ENCODE data around the gene CA4. TPM values are rescaled to one million over a fixed set of nuclear protein-coding genes. Genes with fewer than 3 reads are reported as not detected.

The CA4 gene
- total RNA-seq, 1 experiment from 2014 or later, result not detected

GRCh38 chr17:60160829-60161501 lies 11.2 kb downstream of the CA4 start:
- TF ChIP-seq, protein P1, sequence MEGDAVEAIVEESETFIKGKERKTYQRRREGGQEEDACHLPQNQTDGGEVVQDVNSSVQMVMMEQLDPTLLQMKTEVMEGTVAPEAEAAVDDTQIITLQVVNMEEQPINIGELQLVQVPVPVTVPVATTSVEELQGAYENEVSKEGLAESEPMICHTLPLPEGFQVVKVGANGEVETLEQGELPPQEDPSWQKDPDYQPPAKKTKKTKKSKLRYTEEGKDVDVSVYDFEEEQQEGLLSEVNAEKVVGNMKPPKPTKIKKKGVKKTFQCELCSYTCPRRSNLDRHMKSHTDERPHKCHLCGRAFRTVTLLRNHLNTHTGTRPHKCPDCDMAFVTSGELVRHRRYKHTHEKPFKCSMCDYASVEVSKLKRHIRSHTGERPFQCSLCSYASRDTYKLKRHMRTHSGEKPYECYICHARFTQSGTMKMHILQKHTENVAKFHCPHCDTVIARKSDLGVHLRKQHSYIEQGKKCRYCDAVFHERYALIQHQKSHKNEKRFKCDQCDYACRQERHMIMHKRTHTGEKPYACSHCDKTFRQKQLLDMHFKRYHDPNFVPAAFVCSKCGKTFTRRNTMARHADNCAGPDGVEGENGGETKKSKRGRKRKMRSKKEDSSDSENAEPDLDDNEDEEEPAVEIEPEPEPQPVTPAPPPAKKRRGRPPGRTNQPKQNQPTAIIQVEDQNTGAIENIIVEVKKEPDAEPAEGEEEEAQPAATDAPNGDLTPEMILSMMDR (IDR thresholded peaks at IDR 0.05; ENCODE audit: unreplicated experiment), result no peak
- POLR2A ChIA-PET, result no interaction called here
- intact Hi-C loops (cut with micrococcal nuclease), result no loop called here
- Mint-ChIP-seq H3K4me3 (ENCODE audit: unreplicated experiment) (no peak overlapping the region), H3K27ac (ENCODE audit: low read depth, unreplicated experiment) (no peak overlapping the region), H3K9me3 (ENCODE audit: unreplicated experiment) (no peaks in the 10 kb centered on the region), H3K4me1 (ENCODE audit: insufficient read depth, unreplicated experiment) (peaks cover 4% of the 10 kb centered on the region), H3K36me3 (ENCODE audit: insufficient read depth, unreplicated experiment) (no peaks in the 10 kb centered on the region), H3K27me3 (ENCODE audit: insufficient read depth, unreplicated experiment) (no peaks in the 10 kb centered on the region)
- CTCF ChIA-PET, result interaction anchor here (0.6 to 0.7 kb wide), 3 partner anchors 19 to 402 kb away, joined by 3 to 4 read pairs (median 4); no protein-coding TSS in a partner anchor
- no peak for DNase-seq (ENCODE audit: unreplicated experiment)
- BruUV-seq (replicated peaks), result no TSS peak

DNA sequence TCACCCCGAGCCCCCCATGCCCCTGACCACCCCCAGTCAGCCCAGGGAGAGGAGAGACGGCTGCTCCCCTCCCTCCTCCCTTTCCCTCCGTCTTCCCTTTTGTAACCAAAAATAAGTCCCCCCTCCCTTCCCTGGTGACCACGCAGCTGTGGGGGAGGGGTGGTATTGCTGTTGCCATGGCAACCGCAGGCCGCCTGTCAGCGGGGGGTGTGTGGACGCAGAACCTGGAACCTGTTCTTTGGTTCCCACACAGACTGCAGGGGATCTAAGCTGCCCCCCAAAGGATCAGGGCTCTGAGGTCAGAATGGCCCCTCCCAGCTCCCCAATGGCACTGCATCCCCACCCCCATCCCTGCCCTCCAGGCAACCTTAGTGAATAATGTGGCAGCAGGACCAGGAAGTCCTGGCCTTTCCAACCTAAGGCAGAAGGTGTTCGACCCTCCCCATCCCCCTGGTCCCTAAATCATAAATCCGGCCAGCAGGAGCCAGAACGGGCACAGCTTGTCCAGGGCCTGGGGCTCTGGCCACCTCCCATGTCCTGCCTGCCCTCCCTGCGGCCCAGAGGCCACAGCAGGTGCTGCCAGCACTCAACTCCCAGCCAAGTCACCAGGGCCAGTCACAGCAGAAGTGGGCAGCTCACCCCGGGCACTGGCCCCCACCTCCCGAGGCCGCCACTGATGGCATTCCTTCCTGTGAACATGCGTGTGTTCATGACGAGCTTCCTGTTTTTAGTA lies 12.0 kb downstream of the CA4 start:
- intact Hi-C loops (cut with micrococcal nuclease), result no loop called here
- Mint-ChIP-seq H3K27ac (ENCODE audit: low read depth, unreplicated experiment) (no peak overlapping the region), H3K27me3 (ENCODE audit: insufficient read depth, unreplicated experiment) (no peaks in the 10 kb centered on the region), H3K9me3 (ENCODE audit: unreplicated experiment) (no peaks in the 10 kb centered on the region), H3K4me3 (ENCODE audit: unreplicated experiment) (no peak overlapping the region), H3K36me3 (ENCODE audit: insufficient read depth, unreplicated experiment) (no peaks in the 10 kb centered on the region), H3K4me1 (ENCODE audit: insufficient read depth, unreplicated experiment) (peaks cover 4% of the 10 kb centered on the region)
- TF ChIP-seq, protein P1 (IDR thresholded peaks at IDR 0.05; ENCODE audit: unreplicated experiment), result no peak
- no TSS peak for BruUV-seq (replicated peaks)
- DNase-seq (ENCODE audit: unreplicated experiment), result no peak
- ChIA-PET POLR2A (interaction anchor here (0.7 kb wide), 1 partner anchor 102 kb away, joined by 3 read pairs; no protein-coding TSS in a partner anchor), CTCF (interaction anchor here (0.6 to 0.7 kb wide), 2 partner anchors 20 to 401 kb away, joined by 3 to 4 read pairs; no protein-coding TSS in a partner anchor)

- ChIA-PET CTCF (no interaction called here), POLR2A (interaction anchor here (0.5 kb wide), 1 partner anchor 360 kb away, joined by 3 read pairs; no protein-coding TSS in a partner anchor)
- Mint-ChIP-seq H3K36me3 (ENCODE audit: insufficient read depth, unreplicated experiment) (no peaks in the 10 kb centered on the region), H3K27ac (ENCODE audit: low read depth, unreplicated experiment) (no peak overlapping the region), H3K9me3 (ENCODE audit: unreplicated experiment) (no peaks in the 10 kb centered on the region), H3K4me3 (ENCODE audit: unreplicated experiment) (no peak overlapping the region), H3K4me1 (ENCODE audit: insufficient read depth, unreplicated experiment) (peaks cover 4% of the 10 kb centered on the region), H3K27me3 (ENCODE audit: insufficient read depth, unreplicated experiment) (no peaks in the 10 kb centered on the region)
- DNase-seq (ENCODE audit: unreplicated experiment), result no peak
- BruUV-seq (replicated peaks), result no TSS peak
- intact Hi-C loops (cut with micrococcal nuclease), result no loop called here
- TF ChIP-seq, protein P1 (IDR thresholded peaks at IDR 0.05; ENCODE audit: unreplicated experiment), result no peak
Measured at GRCh38 chr17:60163108-60163784, 13.5 kb downstream of the CA4 start.

- BruUV-seq (replicated peaks), result no TSS peak
- ChIA-PET POLR2A (interaction anchor here (0.5 kb wide), 1 partner anchor 359 kb away, joined by 3 read pairs; no protein-coding TSS in a partner anchor), CTCF (no interaction called here)
- Mint-ChIP-seq H3K4me3 (ENCODE audit: unreplicated experiment) (no peak overlapping the region), H3K27ac (ENCODE audit: low read depth, unreplicated experiment) (no peak overlapping the region), H3K9me3 (ENCODE audit: unreplicated experiment) (no peaks in the 10 kb centered on the region), H3K36me3 (ENCODE audit: insufficient read depth, unreplicated experiment) (no peaks in the 10 kb centered on the region), H3K4me1 (ENCODE audit: insufficient read depth, unreplicated experiment) (peaks cover 4% of the 10 kb centered on the region), H3K27me3 (ENCODE audit: insufficient read depth, unreplicated experiment) (no peaks in the 10 kb centered on the region)
- no peak for DNase-seq (ENCODE audit: unreplicated experiment)
- intact Hi-C loops (cut with micrococcal nuclease), result no loop called here
- TF ChIP-seq, protein P1 (IDR thresholded peaks at IDR 0.05; ENCODE audit: unreplicated experiment), result no peak
Measured at GRCh38 chr17:60164164-60164563, 14.4 kb downstream of the CA4 start.
